Mucosa of descending colon (tissue), 3 donors: Measurements from ENCODE around the gene DONSON. TPM values are rescaled to one million over a fixed set of nuclear protein-coding genes. Genes with fewer than 3 reads are reported as not detected.
A peak's percentile ranks its signal among the peaks of the same experiment; 100 is the strongest.
"Not testable (repeated sequence)": the region's sequence is repeated elsewhere in the genome, so short reads cannot be mapped to it uniquely, and the experiment has no call there.

Experiments
- ATAC-seq: fragments of 200-7000 bp; cut with Tn5 transposase; one replicate; pipeline ENCODE4 v1.9.1; 2020; ENCODE audit warnings: mild to moderate bottlenecking, moderate library complexity
- DNase-seq, 3 donors: peaks; one replicate each; pipeline ENCODE4 v3.0.0-alpha.2; 2020
- H3K36me3 ChIP-seq: fragments of 200-600 bp; one replicate; pipeline ENCODE4 v1.8.0; 2021; ENCODE audit warnings: low read depth, mild to moderate bottlenecking
- H3K4me1 ChIP-seq: fragments of 200-600 bp; one replicate; pipeline ENCODE4 v1.8.0; 2021; ENCODE audit warnings: low read depth, mild to moderate bottlenecking
- H3K4me3 ChIP-seq: fragments of 200-600 bp; one replicate; pipeline ENCODE4 v1.8.0; 2021; ENCODE audit warnings: mild to moderate bottlenecking
- H3K9me3 ChIP-seq: fragments of 200-600 bp; one replicate; pipeline ENCODE4 v1.8.0; 2021; ENCODE audit warnings: mild to moderate bottlenecking
- intact Hi-C, 2 donors: fragments of 100-400 bp; cut with DNase I in 1 of 2; cut with micrococcal nuclease in 1 of 2; formaldehyde crosslinking; loops; one replicate each; pipeline versions ENCODE4 v1.11.0 to v1.11.1; 2022; cut with DNase I, micrococcal nuclease
- long read RNA-seq, 2 donors: library from polyadenylated mRNA; unstranded; transcript quantifications; one replicate each; pipeline ENCODE4 v2.0.0, GENCODE V29; 2019 to 2021
- total RNA-seq, 3 donors: library from RNA; stranded (reverse); fragmentation: NEBNext Ultra II Directional in 2 of 3; extraction: Animal tissue kit (Norgen Biotek cat#: 25700) in 2 of 3; gene quantifications; one replicate each; pipeline versions ENCODE4 v1.2.1 to v1.2.4, GENCODE V29; 2021 to 2023
- TF ChIP-seq, protein P1 (sequence below): fragments of 200-600 bp; IDR thresholded peaks from one replicate; pipeline ENCODE4 v1.8.0; 2022; ENCODE audit warnings: antibody characterized with exemption, mild to moderate bottlenecking
- donor health status: DM: no; HTN: no; CAD: no; lungs with moderate emphysema.
- donor health status: DM: no; HTN: no; CAD: no.
- donor health status: DM: no; HTN: yes; CAD: no.

DONSON gene, protein sequence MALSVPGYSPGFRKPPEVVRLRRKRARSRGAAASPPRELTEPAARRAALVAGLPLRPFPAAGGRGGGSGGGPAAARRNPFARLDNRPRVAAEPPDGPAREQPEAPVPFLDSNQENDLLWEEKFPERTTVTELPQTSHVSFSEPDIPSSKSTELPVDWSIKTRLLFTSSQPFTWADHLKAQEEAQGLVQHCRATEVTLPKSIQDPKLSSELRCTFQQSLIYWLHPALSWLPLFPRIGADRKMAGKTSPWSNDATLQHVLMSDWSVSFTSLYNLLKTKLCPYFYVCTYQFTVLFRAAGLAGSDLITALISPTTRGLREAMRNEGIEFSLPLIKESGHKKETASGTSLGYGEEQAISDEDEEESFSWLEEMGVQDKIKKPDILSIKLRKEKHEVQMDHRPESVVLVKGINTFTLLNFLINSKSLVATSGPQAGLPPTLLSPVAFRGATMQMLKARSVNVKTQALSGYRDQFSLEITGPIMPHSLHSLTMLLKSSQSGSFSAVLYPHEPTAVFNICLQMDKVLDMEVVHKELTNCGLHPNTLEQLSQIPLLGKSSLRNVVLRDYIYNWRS
- total RNA-seq, result 10 to 100 TPM in 1 of 3 donors, 1 to 10 TPM in 2; 7.6 to 10.5 (median 9.6) TPM
- long read RNA-seq, donor 1, partial matches to known transcripts, result 2 of 5 reads
- long read RNA-seq, donor 1, other reads (novel, unspliced or antisense), result 2 of 5 reads
- long read RNA-seq, donor 2, partial matches to known transcripts, result 1 of 1 reads
- long read RNA-seq, donor 2, other reads (novel, unspliced or antisense), result 0 of 1 reads

DNA sequence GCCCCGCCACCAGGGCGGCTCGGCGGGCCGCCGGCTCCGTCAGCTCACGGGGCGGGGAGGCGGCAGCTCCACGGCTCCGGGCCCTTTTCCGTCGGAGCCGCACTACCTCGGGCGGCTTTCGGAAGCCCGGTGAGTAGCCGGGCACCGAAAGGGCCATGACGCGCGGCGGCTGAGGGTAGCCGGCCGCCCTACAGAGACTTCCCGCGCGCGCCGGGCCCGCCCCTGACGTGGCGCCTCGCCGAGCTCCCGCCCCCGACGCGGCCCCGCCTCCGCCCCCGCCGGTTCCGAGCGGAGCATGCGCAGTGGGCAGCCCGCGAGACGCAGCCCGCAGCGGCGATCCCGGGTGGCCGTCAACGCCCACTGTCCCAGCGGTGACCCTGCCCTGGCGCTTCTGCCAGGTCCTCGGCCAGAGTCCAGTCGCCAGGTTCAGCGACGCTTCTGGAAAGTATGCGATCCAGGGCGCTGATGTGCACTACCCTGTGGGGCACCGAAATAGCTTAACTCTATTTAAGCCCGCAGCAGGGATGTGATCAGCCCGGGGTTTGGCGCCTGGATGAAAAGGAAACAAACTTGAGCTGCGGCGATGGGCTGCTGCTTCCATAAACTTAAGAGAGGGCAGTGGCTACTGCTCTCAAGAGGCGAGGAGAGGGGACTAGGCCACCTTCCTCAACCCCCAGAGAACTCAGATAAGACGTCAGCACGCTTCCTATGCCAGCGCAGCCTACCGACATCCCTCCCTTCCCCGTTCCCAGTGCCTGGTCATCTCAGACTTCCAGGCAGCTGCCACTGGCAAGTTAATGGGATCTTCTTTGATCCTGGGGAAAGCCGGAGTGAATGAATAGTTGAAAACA is at the start of gene DONSON:
Gene DONSON, minus strand, starts transcription at position 200 of the 851 bp plus-strand sequence. Its CDS starts 43 bp downstream, at position 157.
- Histone ChIP-seq H3K36me3 (no peaks in the 10 kb centered on the region), H3K4me3 (peak within 1 kb of the TSS; percentile 54), H3K4me1 (peaks cover 8% of the 10 kb centered on the region), H3K9me3 (no peaks in the 10 kb centered on the region)
- ATAC-seq (peak; percentile 99), DNase-seq (peak; percentile 89 to 96 (median 92))
- TF ChIP-seq, protein P1, sequence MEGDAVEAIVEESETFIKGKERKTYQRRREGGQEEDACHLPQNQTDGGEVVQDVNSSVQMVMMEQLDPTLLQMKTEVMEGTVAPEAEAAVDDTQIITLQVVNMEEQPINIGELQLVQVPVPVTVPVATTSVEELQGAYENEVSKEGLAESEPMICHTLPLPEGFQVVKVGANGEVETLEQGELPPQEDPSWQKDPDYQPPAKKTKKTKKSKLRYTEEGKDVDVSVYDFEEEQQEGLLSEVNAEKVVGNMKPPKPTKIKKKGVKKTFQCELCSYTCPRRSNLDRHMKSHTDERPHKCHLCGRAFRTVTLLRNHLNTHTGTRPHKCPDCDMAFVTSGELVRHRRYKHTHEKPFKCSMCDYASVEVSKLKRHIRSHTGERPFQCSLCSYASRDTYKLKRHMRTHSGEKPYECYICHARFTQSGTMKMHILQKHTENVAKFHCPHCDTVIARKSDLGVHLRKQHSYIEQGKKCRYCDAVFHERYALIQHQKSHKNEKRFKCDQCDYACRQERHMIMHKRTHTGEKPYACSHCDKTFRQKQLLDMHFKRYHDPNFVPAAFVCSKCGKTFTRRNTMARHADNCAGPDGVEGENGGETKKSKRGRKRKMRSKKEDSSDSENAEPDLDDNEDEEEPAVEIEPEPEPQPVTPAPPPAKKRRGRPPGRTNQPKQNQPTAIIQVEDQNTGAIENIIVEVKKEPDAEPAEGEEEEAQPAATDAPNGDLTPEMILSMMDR, result no peak
- intact Hi-C loops, result no loop called here

DNA sequence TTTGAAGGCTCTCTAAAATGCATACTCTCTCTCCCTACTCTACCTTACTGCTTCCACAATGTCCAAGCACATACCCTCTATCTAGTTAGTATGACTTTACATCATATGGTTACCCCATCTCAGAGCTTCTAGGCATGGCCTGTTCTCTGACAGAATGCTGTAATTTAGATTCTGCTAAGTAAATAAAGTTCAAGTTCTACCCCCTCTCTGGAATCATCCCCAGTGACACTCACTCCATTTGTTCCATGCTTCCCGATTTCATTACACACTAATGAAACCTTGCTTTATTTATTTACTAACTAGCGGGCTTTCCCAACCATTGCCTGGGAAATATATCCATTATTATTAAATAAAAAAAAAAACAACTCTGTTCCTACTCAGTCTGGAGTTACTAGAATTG is 45.8 kb upstream of the DONSON start:
- TF ChIP-seq, protein P1, result no peak

DNA sequence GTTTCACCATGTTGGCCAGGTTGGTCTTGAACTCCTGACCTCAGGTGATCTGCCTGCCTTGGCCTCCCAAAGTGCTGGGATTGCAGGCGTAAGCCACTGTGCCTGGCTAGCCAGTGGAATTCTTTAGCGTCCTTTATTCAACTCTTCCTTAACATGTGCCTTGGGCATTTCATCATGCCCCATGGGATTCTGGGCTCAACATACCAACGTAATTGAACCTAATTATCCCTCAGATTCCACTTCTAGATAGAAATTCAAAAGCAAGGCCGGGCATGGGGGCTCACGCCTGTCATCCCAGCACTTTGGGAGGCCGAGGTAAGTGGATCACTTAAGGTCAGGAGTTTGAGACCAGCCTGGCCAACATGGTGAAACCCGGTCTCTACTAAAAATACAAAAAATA is 37.7 kb upstream of the DONSON start:
- intact Hi-C loops, DNase-seq, H3K4me3 ChIP-seq, ATAC-seq, H3K4me1 ChIP-seq, H3K36me3 ChIP-seq, H3K9me3 ChIP-seq: not testable (repeated sequence)

More for the DNA sequence above, 45.8 kb upstream of the DONSON start:
- H3K36me3 ChIP-seq, result no peaks in the 10 kb centered on the region
- intact Hi-C loops, result no loop called here
- ATAC-seq (no peak), DNase-seq (no peak)
- H3K4me1 ChIP-seq, result peaks cover 3% of the 10 kb centered on the region
- H3K4me3 ChIP-seq, result no peak overlapping the region
- no peaks in the 10 kb centered on the region for H3K9me3 ChIP-seq

DNA sequence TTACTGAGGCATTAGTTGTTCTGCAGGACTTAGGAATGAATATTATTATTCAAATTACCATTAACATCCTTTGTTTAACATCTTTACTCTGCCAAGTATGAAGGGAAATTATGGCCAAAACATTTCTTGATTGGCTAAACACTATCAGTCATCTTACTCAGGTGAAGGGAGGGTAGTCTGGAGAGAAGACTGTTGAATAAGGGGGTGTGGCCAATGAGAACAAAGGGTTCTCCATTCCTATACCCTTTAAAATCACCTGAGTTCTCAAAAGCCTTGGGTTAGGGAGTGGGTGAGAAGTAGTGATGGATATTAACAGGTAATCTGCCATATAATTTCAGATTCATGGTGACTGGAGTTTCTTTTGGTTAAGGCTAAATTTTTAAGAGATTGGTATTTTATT is 33.8 kb upstream of the DONSON start:
- Histone ChIP-seq H3K9me3 (no peaks in the 10 kb centered on the region), H3K4me1 (no peaks in the 10 kb centered on the region), H3K4me3 (no peak overlapping the region), H3K36me3 (no peaks in the 10 kb centered on the region)
- intact Hi-C loops, result no loop called here
- ATAC-seq (no peak), DNase-seq (no peak)
- TF ChIP-seq, protein P1, result no peak

DNA sequence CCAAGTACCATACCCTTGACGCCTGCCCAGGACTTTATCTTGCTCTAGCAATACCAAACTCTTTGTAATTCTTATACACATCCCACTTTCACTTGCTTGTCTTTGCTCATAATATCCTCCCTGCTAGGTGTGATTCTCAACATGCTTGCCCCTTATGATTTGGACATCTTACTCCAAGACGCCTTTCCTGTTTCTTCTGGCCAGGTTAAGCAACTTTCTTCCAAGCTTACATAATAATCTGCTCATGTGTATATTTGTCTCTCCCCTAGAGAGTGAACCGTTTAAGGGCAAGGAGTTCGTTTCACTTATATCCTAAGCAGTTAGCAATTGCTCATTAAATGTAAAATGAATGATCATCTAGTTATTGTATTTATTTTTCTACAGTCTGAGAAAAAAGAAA is 31.2 kb upstream of the DONSON start:
- TF ChIP-seq, protein P1, result no peak
- Histone ChIP-seq H3K4me3 (no peak overlapping the region), H3K9me3 (no peaks in the 10 kb centered on the region), H3K36me3 (no peaks in the 10 kb centered on the region), H3K4me1 (no peaks in the 10 kb centered on the region)
- ATAC-seq, result no peak
- intact Hi-C loops, result no loop called here
- DNase-seq, result no peak
